Stimulated activated CD8-positive, alpha-beta memory T cell treated with anti-CD3 and anti-CD28 coated beads, Interleukin-7, amount 100 ng/mL, for 1 hour (primary cell): ENCODE measurements around the gene PPP1CC.
"Not testable (repeated sequence)": the region's sequence is repeated elsewhere in the genome, so short reads cannot be mapped to it uniquely, and the experiment has no call there.

Source experiments
- DNase-seq, 2 donors: peaks; one replicate each; pipeline ENCODE4 v3.0.0-alpha.2; 2020; ENCODE audit warnings: low read depth in 2 of 2

The PPP1CC gene

GRCh38 chr12:110725267-110725666 lies 17.4 kb downstream of the PPP1CC start:
- no peak for DNase-seq

GRCh38 chr12:110722892-110723291 lies 19.8 kb downstream of the PPP1CC start:
- DNase-seq: not testable (repeated sequence)

- DNase-seq: no peak
Measured at GRCh38 chr12:110721570-110721969, 21.1 kb downstream of the PPP1CC start.

- no peak for DNase-seq
Measured at GRCh38 chr12:110720516-110720915, 22.2 kb downstream of the PPP1CC start.

GRCh38 chr12:110718222-110718908 lies 24.3 kb downstream of the PPP1CC start:
- no peak for DNase-seq

- DNase-seq: no peak
Measured at GRCh38 chr12:110717037-110717436, 25.7 kb downstream of the PPP1CC start.

GRCh38 chr12:110708917-110709316 lies 33.8 kb downstream of the PPP1CC start:
- no peak for DNase-seq

GRCh38 chr12:110705309-110705708 lies 37.4 kb downstream of the PPP1CC start:
- DNase-seq: no peak

- DNase-seq: no peak
Measured at GRCh38 chr12:110704750-110705149, 37.9 kb downstream of the PPP1CC start.

GRCh38 chr12:110704231-110704630 lies 38.5 kb downstream of the PPP1CC start:
- DNase-seq: no peak

GRCh38 chr12:110702081-110702480 lies 40.6 kb downstream of the PPP1CC start:
- DNase-seq: no peak

- no peak for DNase-seq
Measured at GRCh38 chr12:110699591-110700445, 42.9 kb downstream of the PPP1CC start.

GRCh38 chr12:110698171-110698902 lies 44.4 kb downstream of the PPP1CC start:
- DNase-seq: peak; percentile 40 to 53

- no peak for DNase-seq
Measured at GRCh38 chr12:110697236-110697635, 45.5 kb downstream of the PPP1CC start.

- no peak for DNase-seq
Measured at GRCh38 chr12:110696283-110696682, 46.4 kb downstream of the PPP1CC start.

GRCh38 chr12:110694330-110694901 lies 48.3 kb downstream of the PPP1CC start:
- no peak for DNase-seq

GRCh38 chr12:110693731-110694130 lies 49.0 kb downstream of the PPP1CC start:
- DNase-seq: no peak

GRCh38 chr12:110690127-110690430 lies 52.6 kb downstream of the PPP1CC start:
- DNase-seq: no peak

GRCh38 chr12:110689281-110690126 lies 53.2 kb downstream of the PPP1CC start:
- no peak for DNase-seq

GRCh38 chr12:110688446-110689280 lies 54.0 kb downstream of the PPP1CC start, which contains the start of gene HVCN1:
Gene HVCN1 (minus strand): TSS chr12:110689115. CDS start chr12:110683245, 5,870 bp downstream.
- no peak for DNase-seq
